ENCODE results near the gene EEF1AKMT2.
A peak's percentile ranks its signal among the peaks of the same experiment; 100 is the strongest.
"Not testable (repeated sequence)": the region's sequence is repeated elsewhere in the genome, so short reads cannot be mapped to it uniquely, and the experiment has no call there.

EEF1AKMT2 gene

DNA sequence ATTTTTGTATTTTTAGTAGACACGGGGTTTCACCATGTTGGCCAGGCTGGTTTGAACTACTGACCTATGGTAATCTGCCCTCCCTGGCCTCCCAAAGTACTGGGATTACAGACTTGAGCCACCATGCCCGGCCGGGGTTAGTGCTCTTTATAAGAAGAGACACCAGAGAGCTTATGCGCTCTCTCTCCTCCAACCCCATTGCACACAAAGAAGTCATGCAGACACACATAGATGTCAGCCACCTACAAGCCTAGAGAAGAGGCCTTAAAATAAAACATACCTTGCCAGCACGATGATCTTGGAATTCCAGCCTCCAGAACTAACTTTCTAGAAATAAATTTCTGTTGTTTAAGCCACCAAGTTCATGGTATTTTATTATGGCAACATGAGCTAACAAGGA lies 37.5 kb downstream of the EEF1AKMT2 start:
- DNase-seq: no peak

- peak; percentile 62 for DNase-seq
Measured at GRCh38 chr10:124748953-124749645, 42.6 kb downstream of the EEF1AKMT2 start.

GRCh38 chr10:124748166-124748565 lies 43.5 kb downstream of the EEF1AKMT2 start:
- no peak for DNase-seq

DNA sequence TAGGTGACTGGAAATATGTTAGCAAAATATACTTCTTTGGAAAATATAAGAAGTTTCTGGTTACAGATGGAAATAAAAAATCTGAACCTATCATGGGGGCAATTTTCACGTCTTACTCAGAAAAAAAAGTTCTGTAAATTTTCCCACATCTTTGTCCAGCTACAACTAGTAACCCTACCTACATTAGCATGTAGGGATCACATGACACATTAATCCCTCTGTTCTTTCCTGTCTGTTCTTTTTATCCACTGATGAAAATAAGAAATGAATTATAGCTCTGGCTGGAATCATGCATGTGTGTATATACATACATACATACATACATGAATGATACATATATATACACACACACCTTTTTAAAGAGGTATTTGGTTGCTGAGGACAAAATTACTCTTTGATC lies 43.9 kb downstream of the EEF1AKMT2 start:
- DNase-seq: no peak

GRCh38 chr10:124746992-124747391 lies 44.7 kb downstream of the EEF1AKMT2 start:
- DNase-seq: no peak

- DNase-seq: not testable (repeated sequence)
Measured at GRCh38 chr10:124746447-124746846, 45.2 kb downstream of the EEF1AKMT2 start.

- DNase-seq: peak; percentile 60
Measured at GRCh38 chr10:124745673-124746072, 46.0 kb downstream of the EEF1AKMT2 start.

GRCh38 chr10:124745252-124745651 lies 46.4 kb downstream of the EEF1AKMT2 start:
- no peak for DNase-seq

DNA sequence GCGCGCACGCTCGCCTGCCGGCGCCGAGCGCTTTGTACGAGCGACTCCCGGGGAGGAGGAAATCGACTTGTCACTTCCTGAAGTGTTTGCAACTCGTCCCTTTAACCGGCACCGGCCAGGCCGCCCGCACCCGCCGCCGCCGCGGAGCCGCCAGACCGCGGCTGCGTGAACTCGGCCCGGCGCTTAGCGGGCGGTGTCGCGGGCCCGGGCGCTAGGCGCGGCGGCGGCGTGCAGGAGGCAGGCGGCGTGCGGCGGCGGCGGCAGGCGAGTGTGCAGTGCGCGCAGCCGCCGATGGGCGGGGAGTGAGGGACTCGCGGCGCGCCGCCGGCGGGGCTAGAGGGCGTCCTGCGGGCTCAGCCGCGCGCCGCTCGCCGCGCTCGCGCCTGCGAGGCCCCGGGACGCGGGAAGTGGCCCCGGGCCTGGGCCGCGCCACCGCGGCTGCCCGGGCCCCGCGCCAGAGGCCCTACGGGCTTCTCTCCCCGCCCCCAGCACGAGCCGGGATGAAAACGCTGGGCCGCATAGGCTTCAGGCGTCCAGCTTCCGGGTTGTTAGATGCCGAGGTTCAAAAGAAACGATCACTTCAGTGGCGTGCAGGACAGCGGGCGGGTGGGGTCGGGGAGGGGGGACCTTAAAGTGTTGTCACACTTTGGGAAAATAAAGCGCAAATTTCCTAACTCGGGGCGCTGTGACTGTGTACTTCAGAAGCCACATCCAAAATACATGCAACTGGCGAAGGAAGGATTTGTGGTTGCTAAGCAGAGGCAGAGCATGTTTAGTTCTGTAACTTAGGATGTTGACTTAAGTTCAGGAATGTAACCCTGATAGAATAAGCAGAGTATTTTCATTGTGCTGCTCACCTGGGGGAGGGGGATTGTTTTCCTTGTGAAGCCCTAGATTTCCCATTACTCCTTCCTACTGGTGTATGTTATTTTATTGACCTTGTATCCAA lies 47.3 kb downstream of the EEF1AKMT2 start, which contains the start of gene FAM53B:
FAM53B (minus strand) TSS at position 277 of the 949 bp plus-strand sequence. CDS start 37,665 bp downstream, outside the sequence.
- peak; percentile 84 for DNase-seq

GRCh38 chr10:124743191-124744101 lies 48.2 kb downstream of the EEF1AKMT2 start:
- peak; percentile 61 for DNase-seq

GRCh38 chr10:124742413-124743190 lies 49.1 kb downstream of the EEF1AKMT2 start:
- DNase-seq: peak; percentile 38

- peak; percentile 9 for DNase-seq
Measured at GRCh38 chr10:124741922-124742412, 49.7 kb downstream of the EEF1AKMT2 start.

GRCh38 chr10:124741281-124741921 lies 50.3 kb downstream of the EEF1AKMT2 start:
- peak; percentile 73 for DNase-seq

- DNase-seq: peak; percentile 77
Measured at GRCh38 chr10:124740369-124741280, 51.1 kb downstream of the EEF1AKMT2 start.

GRCh38 chr10:124739986-124740368 lies 51.7 kb downstream of the EEF1AKMT2 start:
- no peak for DNase-seq

- DNase-seq: no peak
Measured at GRCh38 chr10:124739119-124739921, 52.4 kb downstream of the EEF1AKMT2 start.

DNA sequence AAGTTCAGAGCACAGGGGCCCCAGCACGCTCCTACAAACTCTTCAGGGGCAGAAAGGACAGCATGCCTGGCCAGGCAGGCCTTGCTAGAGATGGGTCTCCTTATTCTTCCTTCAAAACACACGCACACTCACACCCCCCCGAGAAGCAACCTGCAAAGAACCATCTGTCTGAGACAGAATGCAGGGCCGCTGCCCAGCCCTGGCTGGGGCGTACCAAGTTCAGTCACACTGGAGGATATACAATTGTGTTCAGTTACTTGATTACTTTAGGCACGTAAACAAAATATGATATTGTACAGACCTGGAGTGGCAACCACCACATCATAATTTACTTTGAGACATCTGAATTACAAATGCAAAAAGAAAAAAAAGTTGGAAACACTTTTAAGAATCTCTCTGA lies 53.2 kb downstream of the EEF1AKMT2 start:
- no peak for DNase-seq

DNA sequence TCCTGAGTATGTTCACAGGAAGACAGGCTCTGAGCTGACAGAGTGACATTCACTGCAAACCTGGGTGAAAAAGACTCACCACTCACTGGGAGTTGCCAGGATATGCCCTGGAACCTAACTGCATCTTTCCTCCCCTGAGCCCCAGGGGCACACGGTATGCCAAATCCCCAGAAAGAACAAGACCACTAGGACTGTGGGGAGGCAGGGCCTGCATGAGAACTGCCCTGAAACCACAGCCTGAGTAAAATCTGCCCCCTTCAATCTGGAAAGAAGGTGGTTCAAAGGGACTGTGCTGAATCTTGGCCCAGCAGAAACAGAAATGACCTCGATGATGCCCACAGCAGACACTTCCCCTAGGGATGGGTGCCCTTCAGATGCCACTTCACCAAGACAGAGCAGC lies 54.0 kb downstream of the EEF1AKMT2 start:
- no peak for DNase-seq

DNA sequence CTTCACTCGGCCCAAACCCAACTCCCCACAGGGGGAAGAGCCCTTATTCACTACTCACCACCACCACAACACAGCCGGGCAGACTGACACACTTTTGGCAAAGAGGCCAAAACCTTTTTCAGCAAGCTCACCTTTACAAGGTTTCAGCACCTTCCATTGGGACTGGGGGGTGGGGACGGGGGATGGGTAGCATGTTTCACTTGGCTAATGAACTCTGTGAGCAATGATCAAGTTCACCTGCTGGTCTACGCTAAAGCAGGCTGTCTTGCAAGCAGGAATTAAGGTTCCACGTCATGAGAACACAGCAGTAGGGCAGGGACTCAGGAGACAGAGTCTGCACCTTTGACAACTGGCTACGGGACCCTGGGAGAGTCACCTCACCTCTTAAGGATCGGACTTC lies 54.5 kb downstream of the EEF1AKMT2 start:
- DNase-seq: no peak
